H1 (cell line): Measurements from ENCODE around the gene ZNF506. TPM values are rescaled to one million over a fixed set of nuclear protein-coding genes. Genes with fewer than 3 reads are reported as not detected.

ENCODE experiments used
- CTCF ChIA-PET: fragments of 300-600 bp; sonication (Branson Sonifier 250); formaldehyde crosslinking; loops from one replicate; lab custom pipeline; 2021; ENCODE audit not compliant: partially characterized antibody; lab: Charles Lee
- POLR2A ChIA-PET: fragments of 300-600 bp; sonication (Branson Sonifier 250); formaldehyde crosslinking; loops from one replicate; lab custom pipeline; 2021; ENCODE audit warnings: inconsistent platforms; ENCODE audit not compliant: partially characterized antibody; lab: Charles Lee
- DNase-seq, 2 experiments: peaks; one replicate each; pipeline versions ENCODE4 v3.0.0 to v3.0.0-alpha.2; 2010 to 2022; ENCODE audit warnings: low spot score in 2 of 2, low read depth in 1 of 2, mixed read lengths in 1 of 2
- FAIRE-seq: peaks from 2 replicates; lab custom pipeline; 2011; peaks lifted over from hg19 to GRCh38; lab: Jason Lieb, UNC
- H2AFZ ChIP-seq: 2 replicates; pipeline ENCODE4 v1.8.1; 2012; ENCODE audit warnings: low read length, inconsistent platforms
- H2AK5ac ChIP-seq: 2 replicates; pipeline ENCODE4 v1.6.1; 2013; ENCODE audit warnings: low read depth, low read length
- H2BK120ac ChIP-seq: replicated peaks from 2 replicates; pipeline ENCODE3; 2013; ENCODE audit warnings: low read depth, low read length, inconsistent platforms
- H2BK12ac ChIP-seq: 2 replicates; pipeline ENCODE4 v1.6.1; 2013; ENCODE audit warnings: low read depth, low read length
- H2BK15ac ChIP-seq: 2 replicates; pipeline ENCODE4 v1.6.1; 2013; ENCODE audit warnings: low read length
- H2BK20ac ChIP-seq: 2 replicates; pipeline ENCODE4 v1.6.1; 2013; ENCODE audit warnings: low read length
- H2BK5ac ChIP-seq: 2 replicates; pipeline ENCODE4 v1.6.1; 2013; ENCODE audit warnings: low read depth, low read length
- H3K14ac ChIP-seq: 2 replicates; pipeline ENCODE4 v1.6.1; 2013; ENCODE audit warnings: inconsistent platforms; ENCODE audit not compliant: insufficient read length
- H3K18ac ChIP-seq: 2 replicates; pipeline ENCODE4 v1.6.1; 2013; ENCODE audit warnings: low read length; ENCODE audit errors: extremely low read depth
- H3K23ac ChIP-seq: 2 replicates; pipeline ENCODE4 v1.6.1; 2013; ENCODE audit warnings: inconsistent platforms; ENCODE audit not compliant: insufficient read length
- H3K23me2 ChIP-seq: 2 replicates; pipeline ENCODE4 v1.6.1; 2013; ENCODE audit warnings: low read depth, low read length
- H3K27ac ChIP-seq: 2 replicates; pipeline ENCODE4 v1.6.1; 2011; ENCODE audit warnings: low read depth, low read length, inconsistent platforms
- H3K27me3 ChIP-seq, 4 experiments: replicated peaks in 1 of 4; 1 replicate in 1 of 4; 2 replicates in 3 of 4; pipeline versions ENCODE4 v1.6.1 to v1.8.1; 2011 to 2013; ENCODE audit warnings: low read length in 3 of 4, mild to moderate bottlenecking in 3 of 4, inconsistent platforms in 2 of 4, mixed read lengths in 2 of 4, moderate library complexity in 1 of 4; ENCODE audit not compliant: control insufficient read depth in 3 of 4, insufficient read depth in 3 of 4; ENCODE audit errors: extremely low read depth in 1 of 4
- H3K36me3 ChIP-seq, 4 experiments: 2 replicates each; pipeline versions ENCODE4 v1.6.1 to v1.8.1; 2011 to 2013; ENCODE audit warnings: mild to moderate bottlenecking in 4 of 4, low read length in 3 of 4, moderate library complexity in 2 of 4, control low read depth in 1 of 4, inconsistent platforms in 1 of 4; ENCODE audit not compliant: insufficient read depth in 4 of 4, control insufficient read depth in 2 of 4
- H3K4ac ChIP-seq: replicated peaks from 2 replicates; pipeline ENCODE3; 2013; ENCODE audit warnings: low read length, low read depth, mixed read lengths, inconsistent platforms; ENCODE audit not compliant: insufficient read length
- H3K4me1 ChIP-seq, 4 experiments: replicated peaks in 1 of 4; 1 replicate in 1 of 4; 2 replicates in 3 of 4; pipeline versions ENCODE4 v1.6.1 to v1.8.1; 2011 to 2013; ENCODE audit warnings: low read length in 3 of 4, inconsistent platforms in 2 of 4, mixed read lengths in 1 of 4; ENCODE audit not compliant: insufficient read depth in 4 of 4, control insufficient read depth in 3 of 4
- H3K4me2 ChIP-seq, 2 experiments: 2 replicates each; pipeline versions ENCODE4 v1.6.1 to v1.8.1; 2011 to 2013; ENCODE audit warnings: low read depth in 2 of 2, low read length in 2 of 2, control low read depth in 1 of 2, inconsistent platforms in 1 of 2, mild to moderate bottlenecking in 1 of 2; ENCODE audit not compliant: insufficient read depth in 1 of 2
- H3K4me3 ChIP-seq, 4 experiments: fragments of 200-600, 300-600 bp in 1 of 4; sonication (generic), shearing (Covaris generic), sonication (Bioruptor Twin) in 1 of 4; 2 replicates each; pipeline versions ENCODE4 v1.5.1 to v1.8.1; 2011 to 2016; ENCODE audit warnings: low read length in 4 of 4, low read depth in 3 of 4, control low read depth in 2 of 4, inconsistent platforms in 2 of 4, mild to moderate bottlenecking in 2 of 4, mixed read lengths in 1 of 4, moderate library complexity in 1 of 4; ENCODE audit not compliant: insufficient read depth in 2 of 4; ENCODE audit errors: extremely low read depth in 1 of 4
- H3K56ac ChIP-seq: replicated peaks from 2 replicates; pipeline ENCODE3; 2013; ENCODE audit warnings: low read depth, mild to moderate bottlenecking, mixed read lengths, low read length, inconsistent platforms; ENCODE audit not compliant: insufficient read length
- H3K79me1 ChIP-seq: 2 replicates; pipeline ENCODE4 v1.6.1; 2013; ENCODE audit warnings: low read depth, low read length, control low read depth
- H3K79me2 ChIP-seq, 2 experiments: 2 replicates each; pipeline versions ENCODE4 v1.6.1 to v1.8.1; 2012 to 2013; ENCODE audit warnings: low read length in 2 of 2, mild to moderate bottlenecking in 2 of 2, inconsistent platforms in 1 of 2; ENCODE audit not compliant: insufficient read depth in 2 of 2, control insufficient read depth in 1 of 2
- H3K9ac ChIP-seq, 4 experiments: replicated peaks in 1 of 4; 1 replicate in 1 of 4; 2 replicates in 3 of 4; pipeline versions ENCODE4 v1.6.1 to v1.8.1; 2011 to 2013; ENCODE audit warnings: low read depth in 3 of 4, low read length in 3 of 4, control low read depth in 2 of 4, mild to moderate bottlenecking in 2 of 4, moderate library complexity in 2 of 4, inconsistent platforms in 1 of 4; ENCODE audit errors: extremely low read depth in 1 of 4
- H3K9me3 ChIP-seq, 2 experiments: 2 replicates each; pipeline versions ENCODE4 v1.6.1 to v1.8.1; 2012 to 2013; ENCODE audit warnings: mild to moderate bottlenecking in 2 of 2, moderate library complexity in 2 of 2, control low read depth in 1 of 2, inconsistent platforms in 1 of 2, low read depth in 1 of 2, low read length in 1 of 2, mixed read lengths in 1 of 2; ENCODE audit not compliant: insufficient read depth in 2 of 2
- H4K20me1 ChIP-seq, 2 experiments: replicated peaks in 1 of 2; 2 replicates each; pipeline versions ENCODE3 to v1.8.1; 2011 to 2013; ENCODE audit warnings: inconsistent platforms in 2 of 2, low read length in 2 of 2, mild to moderate bottlenecking in 1 of 2; ENCODE audit not compliant: insufficient read depth in 2 of 2, control insufficient read depth in 1 of 2
- H4K5ac ChIP-seq: 2 replicates; pipeline ENCODE4 v1.6.1; 2013; ENCODE audit warnings: low read length, low read depth, mixed read lengths, inconsistent platforms; ENCODE audit not compliant: insufficient read length
- H4K8ac ChIP-seq: 2 replicates; pipeline ENCODE4 v1.8.0; 2013; ENCODE audit warnings: mild to moderate bottlenecking, moderate library complexity, low read length, inconsistent platforms; ENCODE audit not compliant: insufficient read depth; ENCODE audit errors: extremely low read depth
- H4K91ac ChIP-seq: replicated peaks from 2 replicates; pipeline ENCODE3; 2013; ENCODE audit warnings: low read length, mixed read lengths, inconsistent platforms; ENCODE audit not compliant: insufficient read length
- BRCA1 ChIP-seq: IDR thresholded peaks from 2 replicates; pipeline ENCODE4 v1.6.1; 2012; ENCODE audit warnings: low read depth, low read length, improper control_type of control experiment
- CHD1 ChIP-seq: IDR thresholded peaks from 2 replicates; pipeline ENCODE4 v1.6.1; 2012; ENCODE audit warnings: low read depth, low read length, improper control_type of control experiment
- CTBP2 ChIP-seq: IDR thresholded peaks from 2 replicates; pipeline ENCODE4 v1.7.0; 2011; ENCODE audit warnings: borderline replicate concordance, mild to moderate bottlenecking, moderate library complexity, mixed read lengths, low read length; ENCODE audit not compliant: insufficient read depth, insufficient read length
- HDAC2 ChIP-seq, 2 experiments: fragments of 300-600 bp in 1 of 2; sonication (generic) in 1 of 2; IDR thresholded peaks; 2 replicates each; pipeline ENCODE4 v1.6.1; 2011 to 2012; ENCODE audit warnings: low read depth in 2 of 2, low read length in 2 of 2, mild to moderate bottlenecking in 2 of 2, moderate library complexity in 2 of 2, borderline replicate concordance in 1 of 2, inconsistent platforms in 1 of 2
- JUN ChIP-seq: IDR thresholded peaks from 2 replicates; pipeline ENCODE4 v1.6.1; 2011; ENCODE audit warnings: low read depth, mild to moderate bottlenecking, improper control_type of control experiment, low read length
- KDM1A ChIP-seq: fragments of 200-600, 300-600 bp; sonication (generic); IDR thresholded peaks from 2 replicates; pipeline ENCODE4 v1.7.1; 2016; ENCODE audit warnings: mild to moderate bottlenecking, low read length, borderline replicate concordance
- KDM4A ChIP-seq: IDR thresholded peaks from one replicate; pipeline ENCODE4 v1.7.1; 2012; ENCODE audit warnings: low read depth, mild to moderate bottlenecking, moderate library complexity, low read length, inconsistent platforms; ENCODE audit not compliant: severe bottlenecking
- PHF8 ChIP-seq: fragments of 200-600 bp; sonication (generic); conservative IDR thresholded peaks from 2 replicates; pipeline ENCODE4 v1.7.1; 2012; ENCODE audit warnings: low read depth, mild to moderate bottlenecking, inconsistent platforms, low read length, moderate library complexity
- POU5F1 ChIP-seq: IDR thresholded peaks from 2 replicates; pipeline ENCODE4 v1.6.1; 2011; ENCODE audit warnings: low read depth, mild to moderate bottlenecking, low read length, moderate library complexity
- RAD21 ChIP-seq, 2 experiments: IDR thresholded peaks in 1 of 2; conservative IDR thresholded peaks in 1 of 2; 2 replicates each; pipeline ENCODE4 v1.6.1; 2011; ENCODE audit warnings: low read depth in 2 of 2, low read length in 2 of 2, improper control_type of control experiment in 1 of 2, inconsistent platforms in 1 of 2, mild to moderate bottlenecking in 1 of 2, moderate library complexity in 1 of 2
- TAF7 ChIP-seq: optimal IDR thresholded peaks from 2 replicates; pipeline ENCODE3; 2011; ENCODE audit warnings: low read depth, mild to moderate bottlenecking, inconsistent platforms, low read length, moderate library complexity, borderline replicate concordance
- TEAD4 ChIP-seq: IDR thresholded peaks from 2 replicates; pipeline ENCODE4 v1.6.1; 2012; ENCODE audit warnings: low read depth, low read length, inconsistent platforms, mixed read lengths
- ZNF274 ChIP-seq: IDR thresholded peaks from 2 replicates; pipeline ENCODE4 v1.7.0; 2012; ENCODE audit warnings: low read length, borderline replicate concordance; ENCODE audit errors: extremely low read depth
- WGBS, 2 experiments: shearing (Covaris generic) in 1 of 2; methylation state at CpG; one replicate each; pipeline versions ENCODE4 v1.1.6 to v1.1.7; 2013 to 2015; ENCODE audit warnings: low lambda C conversion rate in 2 of 2, mixed read lengths in 2 of 2, inconsistent platforms in 1 of 2, low coverage in 1 of 2, missing lambda C conversion rate in 1 of 2; ENCODE audit not compliant: insufficient replicate concordance in 2 of 2, insufficient coverage in 1 of 2, insufficient read length in 1 of 2; ENCODE audit errors: extremely low coverage in 1 of 2, missing lambda C conversion rate in 1 of 2; 5-methylcytosine and 5-hydroxymethylcytosine counted together
- polyA plus RNA-seq, 7 experiments: library from polyadenylated mRNA; depleted of rRNA in 3 of 7; stranded (reverse) in 5 of 7; unstranded in 2 of 7; fragments of >200 nt in 5 of 7; fragments of 200-250 nt in 2 of 7; gene quantifications; 1 replicate in 5 of 7; 2 replicates in 1 of 7; 4 replicates in 1 of 7; pipeline versions ENCODE4 v1.2.1 to v1.2.3, GENCODE V29; 2011 to 2013; ENCODE audit warnings: missing spikeins in 2 of 7, mixed read lengths in 2 of 7
- total RNA-seq: library from RNA; stranded (reverse); fragmentation: NEBNext Ultra II Directional; extraction: Animal tissue kit (Norgen Biotek cat#: 25700); gene quantifications from 2 replicates; pipeline ENCODE4 v1.2.1, GENCODE V29; 2021

Gene ZNF506
- total and polyA plus RNA-seq, 2 of the 8 experiments (the other 6 are each of a cell fraction or from before 2014, with no cell fraction given), result 4.5 to 8.3 TPM

DNA sequence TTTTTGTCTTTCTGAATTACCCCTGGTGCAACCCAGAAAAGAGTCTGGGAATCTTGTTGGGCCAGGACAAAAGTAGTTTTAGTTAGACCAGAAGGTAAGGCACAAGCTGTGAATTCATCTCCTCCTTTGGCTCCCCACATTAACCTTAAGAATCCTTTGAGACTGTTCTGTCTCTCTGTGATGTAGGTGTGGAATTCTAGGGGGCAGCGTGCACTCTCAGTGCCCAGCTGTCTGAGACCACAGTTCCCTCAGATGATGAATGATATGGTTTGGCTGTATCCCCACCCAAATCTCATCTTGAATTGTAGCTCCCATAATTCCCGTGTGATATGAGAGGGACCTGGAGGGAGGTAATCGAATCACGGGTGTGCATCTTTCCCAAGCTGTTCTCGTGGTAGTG lies 43.9 kb downstream of the ZNF506 start:
- Histone ChIP-seq H3K4ac (no peak overlapping the region), H3K9ac (no peak overlapping the region), H3K36me3 (no peaks in the 10 kb centered on the region), H3K23ac (no peak overlapping the region), H2BK120ac (no peak overlapping the region), H3K4me3 (peak overlapping the region in 3 of 4 experiments; percentile 79 to 93 (median 89); a peak in 4 of 8 replicates), H3K79me2 (peaks cover 0 to 12% of the 10 kb centered on the region in 2 experiments; a peak in 2 of 4 replicates), H3K14ac (no peak overlapping the region), H3K4me2 (peak overlapping the region; percentile 82 to 85), H3K79me1 (no peaks in the 10 kb centered on the region; the same call in none of the 2 replicates), H4K91ac (no peak overlapping the region), H3K23me2 (peaks cover 9% of the 10 kb centered on the region), H4K20me1 (no peaks in the 10 kb centered on the region), H4K8ac (no peak overlapping the region), H3K56ac (no peak overlapping the region), H3K27ac (no peak overlapping the region), H2BK15ac (no peak overlapping the region), H3K9me3 (no peaks in the 10 kb centered on the region), H2BK20ac (no peak overlapping the region), H3K4me1 (peaks cover 0 to 7% (median 0%) of the 10 kb centered on the region in 4 experiments; a peak in 2 of 7 replicates), H2AFZ (no peak overlapping the region), H3K18ac (no peak overlapping the region), H4K5ac (no peak overlapping the region), H2BK5ac (no peak overlapping the region), H2BK12ac (no peak overlapping the region), H3K27me3 (no peaks in the 10 kb centered on the region), H2AK5ac (no peak overlapping the region)
- DNase-seq (no peak), FAIRE-seq (no peak)
- CTCF ChIA-PET, result interaction anchor here (0.6 to 1.8 kb wide), 4 partner anchors 12 to 183 kb away, joined by 3 to 6 read pairs (median 4); no protein-coding TSS in a partner anchor
- POLR2A ChIA-PET, result interaction anchor here (1.3 to 4.5 kb wide), 3 partner anchors 11 to 123 kb away, joined by 6 to 36 read pairs (median 7); partner anchors contain the start of genes ZNF253 and ZNF93
- WGBS, 2 experiments, result 78% methylated on average over 5 of the region's 5 CpGs; no CpG with 5 or more reads in 1 of the 2 experiments
- TF ChIP-seq CHD1, result no peak
- no peak for TF ChIP-seq RAD21 (IDR thresholded peaks at IDR 0.05 in 1 of 2, conservative IDR thresholded peaks at IDR 0.05 in 1 of 2; ENCODE audit: low read depth in 2 of 2, low read length in 2 of 2)
- no peak for TF ChIP-seq ZNF274
- no peak for TF ChIP-seq CTBP2
- TF ChIP-seq JUN, result no peak
- no peak for TF ChIP-seq BRCA1
- no peak for TF ChIP-seq POU5F1
- no peak for TF ChIP-seq TAF7
- no peak for TF ChIP-seq HDAC2 (IDR thresholded peaks at IDR 0.05; ENCODE audit: borderline replicate concordance in 1 of 2, low read depth in 2 of 2, low read length in 2 of 2)
- no peak for TF ChIP-seq PHF8
- no peak for TF ChIP-seq TEAD4
- TF ChIP-seq KDM1A, result no peak
- no peak for TF ChIP-seq KDM4A
